ENCODE measurements around the gene MBOAT1. TPM values are rescaled to one million over a fixed set of nuclear protein-coding genes. Genes with fewer than 3 reads are reported as not detected.

Gene MBOAT1
- polyA plus RNA-seq, 1 of the 3 experiments (the other 2 are of a cell fraction): 3.0 TPM

DNA sequence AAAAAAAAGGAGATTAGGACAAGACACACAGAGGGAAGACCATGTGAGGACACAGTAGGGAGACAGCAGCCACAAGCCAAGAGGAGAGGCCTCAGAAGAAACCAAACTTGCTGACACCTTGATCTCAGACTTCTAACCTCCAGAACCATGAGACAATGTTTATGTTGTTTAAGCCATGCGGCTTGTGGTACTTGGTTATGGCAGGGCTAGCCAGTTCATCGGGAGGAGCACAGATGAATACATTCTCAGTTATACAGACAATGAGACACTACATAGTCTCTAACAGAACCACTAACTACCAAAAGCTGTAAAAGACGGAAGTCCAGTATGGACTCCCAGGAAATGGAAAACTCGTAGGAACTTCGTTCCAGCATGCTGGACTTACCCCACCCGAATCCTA lies 116.8 kb downstream of the MBOAT1 start:
- POLR2A ChIA-PET: no interaction called here

More for the DNA sequence above, 116.8 kb downstream of the MBOAT1 start:
- TF ChIP-seq RFX5 (IDR thresholded peaks at IDR 0.05; ENCODE audit: low read length): no peak
- no peak for TF ChIP-seq TAF1 (IDR thresholded peaks at IDR 0.05; ENCODE audit: borderline replicate concordance, low read depth, low read length)
- TF ChIP-seq, protein P1, sequence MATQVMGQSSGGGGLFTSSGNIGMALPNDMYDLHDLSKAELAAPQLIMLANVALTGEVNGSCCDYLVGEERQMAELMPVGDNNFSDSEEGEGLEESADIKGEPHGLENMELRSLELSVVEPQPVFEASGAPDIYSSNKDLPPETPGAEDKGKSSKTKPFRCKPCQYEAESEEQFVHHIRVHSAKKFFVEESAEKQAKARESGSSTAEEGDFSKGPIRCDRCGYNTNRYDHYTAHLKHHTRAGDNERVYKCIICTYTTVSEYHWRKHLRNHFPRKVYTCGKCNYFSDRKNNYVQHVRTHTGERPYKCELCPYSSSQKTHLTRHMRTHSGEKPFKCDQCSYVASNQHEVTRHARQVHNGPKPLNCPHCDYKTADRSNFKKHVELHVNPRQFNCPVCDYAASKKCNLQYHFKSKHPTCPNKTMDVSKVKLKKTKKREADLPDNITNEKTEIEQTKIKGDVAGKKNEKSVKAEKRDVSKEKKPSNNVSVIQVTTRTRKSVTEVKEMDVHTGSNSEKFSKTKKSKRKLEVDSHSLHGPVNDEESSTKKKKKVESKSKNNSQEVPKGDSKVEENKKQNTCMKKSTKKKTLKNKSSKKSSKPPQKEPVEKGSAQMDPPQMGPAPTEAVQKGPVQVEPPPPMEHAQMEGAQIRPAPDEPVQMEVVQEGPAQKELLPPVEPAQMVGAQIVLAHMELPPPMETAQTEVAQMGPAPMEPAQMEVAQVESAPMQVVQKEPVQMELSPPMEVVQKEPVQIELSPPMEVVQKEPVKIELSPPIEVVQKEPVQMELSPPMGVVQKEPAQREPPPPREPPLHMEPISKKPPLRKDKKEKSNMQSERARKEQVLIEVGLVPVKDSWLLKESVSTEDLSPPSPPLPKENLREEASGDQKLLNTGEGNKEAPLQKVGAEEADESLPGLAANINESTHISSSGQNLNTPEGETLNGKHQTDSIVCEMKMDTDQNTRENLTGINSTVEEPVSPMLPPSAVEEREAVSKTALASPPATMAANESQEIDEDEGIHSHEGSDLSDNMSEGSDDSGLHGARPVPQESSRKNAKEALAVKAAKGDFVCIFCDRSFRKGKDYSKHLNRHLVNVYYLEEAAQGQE (IDR thresholded peaks at IDR 0.05; ENCODE audit: low read depth, low read length): no peak
- no peak for TF ChIP-seq POLR2AphosphoS5 (IDR thresholded peaks at IDR 0.05; ENCODE audit: low read depth, low read length)
- TF ChIP-seq, protein P2, sequence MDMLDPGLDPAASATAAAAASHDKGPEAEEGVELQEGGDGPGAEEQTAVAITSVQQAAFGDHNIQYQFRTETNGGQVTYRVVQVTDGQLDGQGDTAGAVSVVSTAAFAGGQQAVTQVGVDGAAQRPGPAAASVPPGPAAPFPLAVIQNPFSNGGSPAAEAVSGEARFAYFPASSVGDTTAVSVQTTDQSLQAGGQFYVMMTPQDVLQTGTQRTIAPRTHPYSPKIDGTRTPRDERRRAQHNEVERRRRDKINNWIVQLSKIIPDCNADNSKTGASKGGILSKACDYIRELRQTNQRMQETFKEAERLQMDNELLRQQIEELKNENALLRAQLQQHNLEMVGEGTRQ (IDR thresholded peaks at IDR 0.05; ENCODE audit: borderline replicate concordance, low read depth, low read length): no peak
- TF ChIP-seq, protein P3, sequence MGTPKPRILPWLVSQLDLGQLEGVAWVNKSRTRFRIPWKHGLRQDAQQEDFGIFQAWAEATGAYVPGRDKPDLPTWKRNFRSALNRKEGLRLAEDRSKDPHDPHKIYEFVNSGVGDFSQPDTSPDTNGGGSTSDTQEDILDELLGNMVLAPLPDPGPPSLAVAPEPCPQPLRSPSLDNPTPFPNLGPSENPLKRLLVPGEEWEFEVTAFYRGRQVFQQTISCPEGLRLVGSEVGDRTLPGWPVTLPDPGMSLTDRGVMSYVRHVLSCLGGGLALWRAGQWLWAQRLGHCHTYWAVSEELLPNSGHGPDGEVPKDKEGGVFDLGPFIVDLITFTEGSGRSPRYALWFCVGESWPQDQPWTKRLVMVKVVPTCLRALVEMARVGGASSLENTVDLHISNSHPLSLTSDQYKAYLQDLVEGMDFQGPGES (IDR thresholded peaks at IDR 0.05; ENCODE audit: low read depth, low read length): no peak
- no peak for TF ChIP-seq YY1 (IDR thresholded peaks at IDR 0.05; ENCODE audit: low read depth)
- no peak for TF ChIP-seq EP300 (IDR thresholded peaks at IDR 0.05; ENCODE audit: borderline replicate concordance in 1 of 2, low read depth in 1 of 2, low read length in 1 of 2)
- no peak for TF ChIP-seq JUND (IDR thresholded peaks at IDR 0.05)
- TF ChIP-seq, protein P4, sequence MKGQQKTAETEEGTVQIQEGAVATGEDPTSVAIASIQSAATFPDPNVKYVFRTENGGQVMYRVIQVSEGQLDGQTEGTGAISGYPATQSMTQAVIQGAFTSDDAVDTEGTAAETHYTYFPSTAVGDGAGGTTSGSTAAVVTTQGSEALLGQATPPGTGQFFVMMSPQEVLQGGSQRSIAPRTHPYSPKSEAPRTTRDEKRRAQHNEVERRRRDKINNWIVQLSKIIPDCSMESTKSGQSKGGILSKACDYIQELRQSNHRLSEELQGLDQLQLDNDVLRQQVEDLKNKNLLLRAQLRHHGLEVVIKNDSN (IDR thresholded peaks at IDR 0.05; ENCODE audit: borderline replicate concordance, low read depth): no peak
- TF ChIP-seq, protein P5, sequence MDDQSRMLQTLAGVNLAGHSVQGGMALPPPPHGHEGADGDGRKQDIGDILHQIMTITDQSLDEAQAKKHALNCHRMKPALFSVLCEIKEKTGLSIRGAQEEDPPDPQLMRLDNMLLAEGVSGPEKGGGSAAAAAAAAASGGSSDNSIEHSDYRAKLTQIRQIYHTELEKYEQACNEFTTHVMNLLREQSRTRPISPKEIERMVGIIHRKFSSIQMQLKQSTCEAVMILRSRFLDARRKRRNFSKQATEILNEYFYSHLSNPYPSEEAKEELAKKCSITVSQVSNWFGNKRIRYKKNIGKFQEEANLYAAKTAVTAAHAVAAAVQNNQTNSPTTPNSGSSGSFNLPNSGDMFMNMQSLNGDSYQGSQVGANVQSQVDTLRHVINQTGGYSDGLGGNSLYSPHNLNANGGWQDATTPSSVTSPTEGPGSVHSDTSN (IDR thresholded peaks at IDR 0.05): no peak
- no peak for TF ChIP-seq TEAD4 (IDR thresholded peaks at IDR 0.05; ENCODE audit: borderline replicate concordance, insufficient read depth)
- TF ChIP-seq RXRA (IDR thresholded peaks at IDR 0.05; ENCODE audit: borderline replicate concordance, low read depth): no peak
- no peaks in the 10 kb centered on the region for H3K4me1 ChIP-seq (ENCODE audit: control insufficient read depth in 1 of 2, insufficient read depth in 2 of 2, low read depth in 1 of 2, low read length in 1 of 2)
- no peaks in the 10 kb centered on the region for H3K9me3 ChIP-seq
- H3K9ac ChIP-seq: no peak overlapping the region
- H3K27ac ChIP-seq (ENCODE audit: low read depth in 2 of 2, low read length in 1 of 2): no peak overlapping the region
- H2AFZ ChIP-seq (ENCODE audit: low read depth): no peak overlapping the region
- CTCF ChIA-PET: interaction anchor here (4.3 kb wide), 1 partner anchor 31 kb away, joined by 39 read pairs; no protein-coding TSS in a partner anchor
- no peaks in the 10 kb centered on the region for H3K79me2 ChIP-seq (ENCODE audit: insufficient read depth)
- no peaks in the 10 kb centered on the region for H4K20me1 ChIP-seq (ENCODE audit: insufficient read depth)
- H3K4me3 ChIP-seq (ENCODE audit: low read depth in 2 of 2, low read length in 1 of 2): no peak overlapping the region
- no peak overlapping the region for H3K4me2 ChIP-seq
- no peaks in the 10 kb centered on the region for H3K27me3 ChIP-seq (ENCODE audit: insufficient read depth)
- DNase-seq: no peak
- H3K36me3 ChIP-seq (replicated peaks in 1 of 2; ENCODE audit: control insufficient read depth in 1 of 2, insufficient read depth in 2 of 2, low read length in 1 of 2): no peaks in the 10 kb centered on the region
- H3K9me2 ChIP-seq: no peaks in the 10 kb centered on the region
- H3F3A ChIP-seq (replicated peaks; ENCODE audit: insufficient read depth): no peaks in the 10 kb centered on the region
- WGBS (ENCODE audit: low lambda C conversion rate): 89% methylated on average over 6 of the region's 6 CpGs

Data from SK-N-SH (cell line).